SK-N-MC (cell line): Measurements from ENCODE around the gene F11R.

Experiments used
- EZH2 ChIP-seq: fragments of 200-600 bp; sonication (generic); IDR thresholded peaks from one replicate; pipeline ENCODE4 v1.6.1; 2017; ENCODE audit warnings: antibody characterized with exemption
- FOXP2 ChIP-seq: optimal IDR thresholded peaks from 2 replicates; pipeline ENCODE3; 2011; ENCODE audit warnings: mild to moderate bottlenecking, moderate library complexity; ENCODE audit not compliant: insufficient read depth; ENCODE audit errors: extremely low read length, control extremely low read depth
- POLR2AphosphoS5 ChIP-seq: IDR thresholded peaks from 2 replicates; pipeline ENCODE4 v1.6.1; 2012; ENCODE audit warnings: mild to moderate bottlenecking, low read depth, low read length, borderline replicate concordance

GRCh38 chr1:161021165-161021969 lies 415 bp upstream of the F11R start:
- TF ChIP-seq POLR2AphosphoS5 (peak; percentile 55; the same call in 1 of the 2 replicates), EZH2 (no peak), FOXP2 (no peak)
